ELR (cell line): Measurements from ENCODE around the gene ZDHHC14.
"Not testable (repeated sequence)": the region's sequence is repeated elsewhere in the genome, so short reads cannot be mapped to it uniquely, and the experiment has no call there.

Source experiments
- DNase-seq: peaks from one replicate; pipeline ENCODE4 v3.0.0-alpha.2; 2015; ENCODE audit warnings: low read depth

Gene ZDHHC14

GRCh38 chr6:157551041-157551832 lies 170.2 kb downstream of the ZDHHC14 start:
- peak; percentile 29 for DNase-seq

DNA sequence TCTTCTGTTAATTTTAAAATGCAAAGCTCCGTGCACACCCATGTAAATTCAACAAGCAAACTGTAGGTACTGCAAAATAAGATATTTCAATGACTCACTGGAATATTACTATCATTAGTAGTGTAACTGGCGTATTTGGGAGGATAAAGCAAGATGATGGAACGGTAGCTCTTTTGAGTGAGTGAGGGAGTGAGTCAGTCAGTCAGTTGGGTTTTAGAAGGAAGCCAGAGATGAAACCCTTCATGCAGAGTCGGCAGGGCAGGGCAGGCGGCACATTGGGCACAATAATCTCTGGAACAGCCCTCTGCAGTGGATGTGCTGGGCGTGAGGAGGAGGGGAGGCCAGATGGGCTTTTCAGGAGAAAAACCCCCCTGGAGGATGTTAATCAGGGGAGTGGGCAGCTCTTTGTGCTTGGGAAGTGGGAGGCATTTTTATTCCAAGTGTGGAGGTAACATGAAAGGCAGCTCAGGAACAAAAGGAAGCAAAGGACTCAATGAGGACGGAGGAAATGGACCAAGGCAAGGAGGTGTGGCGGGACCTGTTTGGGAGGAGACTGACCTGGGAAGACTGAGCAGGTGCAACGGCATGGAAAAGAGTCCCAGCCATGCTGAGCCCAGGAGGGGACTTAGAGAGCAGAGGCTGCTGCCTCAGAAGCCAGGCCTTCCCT lies 171.2 kb downstream of the ZDHHC14 start:
- DNase-seq: no peak

- no peak for DNase-seq
These were observed 172.0 kb downstream of the ZDHHC14 start for GRCh38 chr6:157552820-157553485.

DNA sequence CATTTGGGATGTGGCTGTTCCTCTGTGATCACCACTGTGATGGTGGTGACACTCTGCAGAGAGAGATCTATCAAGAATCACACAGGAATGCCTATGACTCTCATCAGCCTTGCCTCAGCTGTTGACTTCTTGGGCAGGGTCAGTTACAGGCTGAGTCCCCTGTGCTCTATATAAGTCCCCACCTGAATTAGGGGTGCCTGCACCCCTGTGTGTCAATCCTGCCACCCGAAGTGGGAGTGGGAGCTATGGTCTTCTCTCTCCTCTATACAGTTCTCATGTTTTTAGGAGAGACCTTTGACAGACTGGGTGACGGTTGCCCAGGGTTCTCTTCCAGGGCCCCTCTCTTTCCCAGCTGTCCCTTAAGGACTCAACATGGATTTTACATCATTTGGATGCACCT lies 173.8 kb downstream of the ZDHHC14 start:
- DNase-seq: no peak

DNA sequence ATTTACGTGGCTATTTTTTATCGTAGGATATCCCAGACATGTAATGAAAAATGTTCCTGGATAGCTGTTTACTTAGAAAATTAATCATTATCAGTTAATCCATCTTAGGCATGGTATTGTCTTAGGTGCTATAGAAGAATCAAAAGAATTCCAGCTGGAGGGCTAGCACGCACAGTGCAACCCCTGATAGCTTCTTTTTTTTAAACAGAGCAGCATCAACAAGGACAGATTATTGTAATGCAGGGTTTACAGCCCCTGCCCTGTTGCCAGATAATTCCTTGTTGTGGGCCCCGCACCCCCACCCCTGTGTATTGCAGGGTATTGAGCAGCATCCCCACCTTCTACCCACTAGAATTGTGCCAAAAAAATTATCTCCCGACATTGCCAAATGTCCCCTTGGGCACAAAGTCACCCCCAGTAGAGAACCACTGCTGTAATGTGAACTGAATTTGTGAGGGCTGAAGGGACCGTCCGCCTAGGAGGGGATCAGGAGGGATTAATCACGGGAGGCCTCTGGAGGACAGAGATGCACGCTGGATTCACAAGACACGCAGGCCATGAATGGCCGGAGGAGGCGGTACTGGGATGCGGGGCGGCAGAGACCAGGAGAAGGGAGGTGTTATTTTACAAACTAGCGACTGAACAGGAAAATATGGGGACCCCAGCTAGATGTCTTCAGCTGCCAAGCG lies 174.6 kb downstream of the ZDHHC14 start:
- no peak for DNase-seq

GRCh38 chr6:157556144-157556645 lies 175.2 kb downstream of the ZDHHC14 start:
- no peak for DNase-seq

DNA sequence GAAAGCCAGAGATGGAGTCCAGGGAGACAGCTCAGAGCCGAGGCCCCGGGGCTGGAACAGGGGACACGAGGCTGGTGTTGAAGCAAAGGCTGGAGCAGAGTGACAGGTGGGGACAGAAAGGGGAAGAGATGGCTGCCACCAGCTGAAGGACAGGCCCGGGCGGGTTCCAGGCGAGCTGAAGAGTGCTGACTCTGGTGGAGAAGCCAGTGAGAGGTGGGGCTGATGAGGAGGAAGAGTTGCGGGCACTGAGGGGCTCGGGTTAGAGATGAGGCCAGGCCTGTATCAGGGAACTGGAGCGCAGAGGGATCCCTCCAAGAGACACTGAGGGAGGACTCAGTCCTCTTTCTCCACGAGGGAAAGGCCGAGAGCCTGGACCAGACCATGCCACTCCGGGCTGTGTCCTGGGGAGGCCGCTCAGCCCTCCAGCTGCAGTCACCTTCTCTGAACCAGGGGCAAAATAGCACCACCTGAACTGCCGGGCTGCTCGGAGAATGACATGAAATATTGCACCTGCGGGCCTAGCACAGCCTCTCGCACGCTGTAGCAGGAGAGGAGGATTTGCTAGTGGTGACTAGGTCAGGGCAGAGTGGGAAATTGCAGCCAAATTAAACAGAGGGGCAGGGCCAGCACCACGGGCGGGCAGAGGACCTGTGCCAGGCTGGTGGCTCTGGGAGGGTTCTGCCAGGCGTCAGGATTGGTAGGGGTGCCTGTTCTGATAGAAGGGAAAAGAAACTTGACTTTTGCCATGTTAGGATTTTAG lies 175.9 kb downstream of the ZDHHC14 start:
- no peak for DNase-seq

- no peak for DNase-seq
These were observed 176.6 kb downstream of the ZDHHC14 start for GRCh38 chr6:157557559-157557958.

DNA sequence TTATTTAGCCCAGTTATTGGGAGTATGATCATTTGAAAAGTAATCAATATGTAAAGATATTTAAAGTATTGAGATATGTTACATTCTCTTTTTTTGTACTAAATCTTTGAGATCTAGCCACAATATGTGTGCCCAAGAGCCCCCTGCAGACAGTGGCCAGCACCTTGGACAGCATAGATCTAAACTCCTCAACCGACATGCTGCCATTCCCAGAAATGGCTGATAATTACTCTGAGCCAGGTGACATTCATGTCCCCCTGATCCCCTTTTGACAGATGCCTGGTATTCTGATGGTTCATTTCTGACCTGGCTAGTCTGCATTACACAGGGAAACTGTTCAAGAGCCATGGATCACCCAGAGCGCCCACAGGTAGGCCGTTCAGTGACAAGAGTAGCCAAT lies 177.1 kb downstream of the ZDHHC14 start:
- DNase-seq: no peak

DNA sequence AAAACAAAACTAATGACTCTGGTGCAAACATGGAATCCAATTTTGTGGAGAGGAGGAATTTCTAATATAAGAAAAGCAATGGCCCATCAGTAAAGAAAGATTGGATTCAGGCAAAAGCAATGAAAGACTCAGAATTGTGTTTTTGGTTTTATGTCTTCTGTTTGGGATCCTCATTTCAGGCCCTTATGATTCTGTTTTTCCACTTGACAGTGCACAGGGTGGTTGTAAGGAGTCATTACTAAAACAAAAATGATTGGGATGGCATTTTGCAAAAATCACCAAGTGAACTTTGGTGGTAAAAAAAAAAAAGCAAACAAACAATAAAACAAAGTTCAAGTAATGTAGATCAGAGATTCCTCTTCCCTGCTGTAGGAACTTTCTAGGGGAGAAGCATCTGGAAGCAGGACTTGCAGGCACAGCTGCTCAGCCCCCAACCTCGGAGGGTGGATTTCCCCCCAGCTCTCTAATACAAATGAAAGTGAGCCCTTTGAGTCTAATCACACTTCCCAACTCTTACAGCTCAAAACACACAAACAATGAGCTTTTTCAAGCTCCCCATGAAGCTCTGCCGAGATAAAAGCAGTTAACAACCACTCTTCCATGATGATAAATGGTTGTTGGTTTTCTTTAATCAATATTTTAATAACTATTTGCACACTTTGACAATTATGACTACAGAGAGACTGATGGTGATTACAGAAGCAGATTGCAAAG lies 177.7 kb downstream of the ZDHHC14 start:
- DNase-seq: no peak

- no peak for DNase-seq
These were observed 178.3 kb downstream of the ZDHHC14 start for GRCh38 chr6:157559201-157559756.

DNA sequence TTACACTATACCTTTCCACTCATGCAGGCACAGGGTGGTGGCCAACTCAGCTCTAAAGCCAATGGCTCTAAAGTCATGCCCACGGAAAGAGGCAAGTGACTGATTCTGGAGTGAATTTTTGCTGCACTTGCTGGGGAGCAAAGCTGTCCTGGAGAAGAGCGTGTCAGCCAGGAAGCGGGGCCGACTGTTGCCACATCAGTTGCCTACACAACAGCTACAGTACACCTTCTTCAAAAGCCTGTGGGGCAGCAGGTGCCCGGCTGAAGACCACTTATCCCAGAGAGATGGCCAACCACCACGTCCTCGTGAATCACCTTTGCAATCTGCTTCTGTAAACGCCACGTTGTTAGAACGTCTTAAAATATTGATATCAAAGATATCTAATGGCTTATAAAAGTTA lies 179.1 kb downstream of the ZDHHC14 start:
- DNase-seq: not testable (repeated sequence)

- DNase-seq: no peak
These were observed 179.9 kb downstream of the ZDHHC14 start for GRCh38 chr6:157560691-157561413.

GRCh38 chr6:157561414-157561790 lies 180.4 kb downstream of the ZDHHC14 start:
- DNase-seq: no peak

DNA sequence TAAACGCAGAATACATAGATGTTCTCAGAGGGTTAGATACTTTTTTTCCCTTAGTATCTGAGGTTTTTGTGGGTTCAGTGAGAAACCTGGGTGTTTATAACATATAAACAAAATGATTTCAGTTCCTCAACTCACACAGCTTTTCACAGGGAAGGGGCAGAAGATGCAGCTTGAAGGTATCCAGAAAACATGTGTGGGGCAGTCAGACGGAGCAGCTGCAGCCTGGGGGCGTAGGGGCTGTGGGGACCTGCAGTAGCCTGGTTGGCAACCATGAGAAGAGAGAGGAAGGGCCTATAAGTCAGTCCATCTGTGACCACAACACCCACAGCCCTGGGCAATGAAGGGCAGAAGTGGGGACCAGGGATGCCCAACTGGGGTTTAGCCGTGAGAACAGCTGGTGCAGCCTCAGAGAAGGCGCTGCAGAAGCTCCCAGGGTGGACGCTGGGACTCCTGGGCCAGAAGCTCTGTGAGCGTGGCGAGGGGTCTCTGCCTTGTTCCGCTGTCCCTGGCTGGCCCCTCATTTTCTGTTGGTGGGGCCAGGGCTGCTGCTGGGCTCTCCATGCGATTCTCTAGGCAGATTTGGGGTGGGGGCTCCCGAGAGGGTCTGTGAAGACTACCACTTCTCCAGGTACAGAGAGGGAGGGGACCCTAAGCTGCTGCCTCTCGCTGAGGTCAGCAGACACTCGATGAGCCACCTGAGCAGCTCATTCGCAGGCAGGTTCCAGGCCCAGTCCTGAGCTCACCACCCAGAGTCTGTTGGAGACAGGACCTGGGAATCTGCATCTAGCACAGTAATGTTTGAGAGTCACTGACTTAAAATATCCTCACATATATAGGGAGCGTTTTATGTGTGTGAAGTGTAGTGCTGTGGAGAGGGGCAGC lies 181.2 kb downstream of the ZDHHC14 start:
- no peak for DNase-seq

DNA sequence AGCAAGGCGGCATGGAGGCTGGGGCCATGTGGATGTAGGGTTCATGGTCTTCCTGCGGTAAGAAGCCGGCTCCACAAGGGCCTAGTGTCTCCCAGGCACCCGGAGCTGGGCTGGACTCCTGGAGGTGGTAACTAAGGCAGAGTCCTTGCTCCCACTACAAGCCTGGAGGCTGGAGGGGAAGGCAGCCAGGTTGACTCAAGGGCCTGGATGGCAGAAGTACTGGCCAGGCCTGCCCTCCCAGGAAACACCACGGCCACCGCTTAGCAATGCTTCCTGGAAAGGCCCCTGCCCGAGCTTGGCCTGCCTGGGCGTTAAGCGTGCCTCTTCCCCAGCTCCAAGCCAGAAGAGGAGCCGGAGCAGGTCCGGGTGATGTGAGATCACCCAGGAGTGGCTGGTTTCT lies 182.0 kb downstream of the ZDHHC14 start:
- no peak for DNase-seq

DNA sequence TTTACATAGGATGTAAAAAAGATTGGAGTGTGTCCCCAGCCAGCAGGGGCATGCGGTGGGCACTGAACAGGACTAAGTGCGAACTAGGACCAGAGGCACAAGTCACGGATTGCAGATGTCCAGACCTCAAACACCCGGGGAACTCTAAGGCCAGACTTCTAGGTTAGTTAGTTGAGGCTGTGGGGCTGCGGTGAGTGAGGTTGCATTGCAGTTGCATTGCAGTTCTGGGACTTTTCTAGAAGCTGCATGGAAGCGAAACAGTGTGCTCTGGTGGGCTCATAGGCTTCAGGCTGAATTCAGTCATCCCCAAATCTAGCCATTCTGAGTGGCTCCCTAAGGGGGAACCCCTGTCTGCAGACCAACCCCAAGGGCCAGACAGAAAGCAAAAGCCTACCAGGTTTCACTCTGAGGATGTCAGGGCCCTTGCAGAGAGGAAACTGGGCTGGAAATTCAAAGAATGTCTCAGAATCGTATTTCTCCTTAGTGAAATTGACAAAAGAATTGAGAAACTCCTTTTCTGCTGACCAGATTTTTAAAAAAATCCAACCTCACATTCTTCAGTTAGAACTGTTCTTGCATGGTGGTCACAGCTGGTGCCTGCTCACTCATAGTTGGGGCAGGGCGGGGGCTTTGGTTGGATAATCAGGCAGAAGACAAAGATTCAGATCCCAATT lies 182.8 kb downstream of the ZDHHC14 start:
- DNase-seq: no peak

DNA sequence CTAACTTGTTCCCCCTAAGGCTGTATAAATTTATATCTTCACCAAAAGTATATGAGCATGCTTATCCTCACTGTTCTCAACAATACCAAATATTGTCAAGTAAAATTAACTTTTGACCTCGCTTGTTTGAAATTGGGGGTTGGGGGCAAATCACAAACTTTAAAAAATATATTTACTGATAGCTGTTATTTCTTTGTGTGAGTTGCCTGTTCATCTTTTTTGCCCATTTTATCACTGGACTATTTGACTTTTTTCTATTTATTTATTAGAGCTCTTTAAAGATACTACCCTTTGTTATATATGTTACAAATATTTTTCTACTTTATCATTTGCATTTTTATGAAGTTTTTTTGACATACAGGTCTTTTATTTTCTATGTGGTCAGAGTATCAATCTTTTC lies 187.7 kb downstream of the ZDHHC14 start:
- no peak for DNase-seq
